Stimulated activated CD4-positive, alpha-beta T cell treated with anti-CD3 and anti-CD28 coated beads, Interleukin-15, amount 100 ng/mL, for 1 hour (primary cell): ENCODE data around the gene TSTD2.

Source experiments
- DNase-seq, 2 donors: peaks; one replicate each; pipeline ENCODE4 v3.0.0-alpha.2; 2020; ENCODE audit warnings: low read depth in 1 of 2, low spot score in 1 of 2

The TSTD2 gene

DNA sequence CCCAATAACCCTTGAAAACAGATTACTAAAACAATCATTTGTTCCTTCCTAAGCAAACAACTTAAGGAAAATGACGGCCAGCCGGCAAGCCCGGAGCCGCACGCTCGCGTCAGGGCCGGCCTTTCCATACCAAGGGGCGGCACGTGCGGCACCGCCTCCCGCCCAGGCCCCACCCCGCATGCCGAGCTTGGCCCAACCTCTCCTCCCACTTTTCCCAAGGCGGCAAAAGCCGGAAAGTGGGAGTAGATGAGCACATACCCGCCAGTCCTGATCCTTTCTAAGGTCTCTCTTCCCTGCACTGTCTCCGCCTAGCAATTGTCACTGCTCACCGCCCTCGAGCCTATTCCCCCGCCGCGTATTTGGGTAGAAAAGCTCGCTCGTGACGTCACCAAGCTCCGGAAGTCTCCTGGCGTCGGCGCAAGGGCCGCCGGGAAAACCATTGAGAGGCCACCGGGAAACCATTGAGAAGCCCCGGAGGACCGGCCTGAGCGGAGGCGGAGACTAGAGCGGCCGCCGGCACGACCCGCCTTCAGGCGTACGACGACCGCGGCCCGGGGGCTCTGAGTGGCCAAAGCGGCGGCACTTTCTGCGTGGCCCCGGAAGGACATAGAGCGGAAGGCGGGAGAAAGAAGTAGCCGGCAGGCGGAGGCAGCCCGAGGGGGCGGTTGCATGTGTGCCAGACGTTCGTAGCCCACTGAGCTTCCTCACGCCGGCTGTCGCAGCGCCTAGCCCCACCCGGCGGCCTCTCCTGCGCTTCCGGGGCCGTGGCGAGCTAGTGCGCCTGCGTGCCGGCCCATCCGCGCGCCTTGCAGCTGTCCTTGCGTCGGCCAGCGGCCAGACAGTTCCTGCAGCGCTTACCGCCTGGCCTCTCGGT, at the start of gene TSTD2, which contains the start of gene NCBP1:
TSS of gene TSTD2 (minus strand) at position 384 of the 874 bp plus-strand sequence. CDS start 5,806 bp downstream, outside the sequence.
TSS of gene NCBP1 (plus strand) at position 837 of the 874 bp plus-strand sequence. CDS start 61 bp downstream, outside the sequence.
- peak; percentile 89 to 90 for DNase-seq

GRCh38 chr9:97682242-97682641, 49.1 kb upstream of the TSTD2 start:
- DNase-seq = no peak

DNA sequence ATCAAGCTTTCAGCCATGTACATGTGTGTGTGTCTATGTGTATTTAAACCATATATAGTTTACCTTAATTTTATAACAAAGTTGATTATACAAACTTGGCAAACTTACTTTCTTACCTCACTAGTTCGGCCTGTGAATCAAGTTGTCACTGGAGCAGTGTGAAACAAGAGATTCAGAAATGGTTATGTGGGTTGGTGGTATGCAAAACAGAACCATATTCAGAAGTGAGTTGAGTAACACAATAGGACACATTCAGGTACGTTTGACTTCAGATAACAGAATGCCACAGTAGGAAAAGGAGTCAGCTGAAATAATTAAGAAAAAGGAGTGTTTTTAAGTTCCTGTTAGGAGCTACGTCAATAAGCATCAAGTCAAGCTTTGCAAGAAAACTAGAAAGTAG, 42.5 kb upstream of the TSTD2 start:
- no peak for DNase-seq

DNA sequence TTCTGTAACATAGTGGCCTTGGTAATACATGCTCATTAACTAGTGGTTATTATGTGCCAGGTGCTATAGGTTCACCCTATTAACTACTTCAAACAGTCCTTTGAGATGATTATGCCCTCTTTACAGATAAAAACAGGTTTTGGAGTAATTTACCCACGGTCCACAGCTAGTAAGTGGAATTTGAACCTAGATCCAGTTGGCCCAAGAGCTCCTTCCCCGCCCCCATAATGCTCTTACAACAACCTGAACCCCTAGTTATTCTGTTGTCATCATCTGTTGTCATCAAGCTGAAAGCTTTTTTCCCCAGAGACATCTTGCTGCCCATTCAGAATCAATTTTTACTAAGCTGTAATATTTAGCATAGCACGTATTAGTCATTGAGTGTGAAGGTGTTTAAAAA, 40.8 kb upstream of the TSTD2 start:
- no peak for DNase-seq

DNA sequence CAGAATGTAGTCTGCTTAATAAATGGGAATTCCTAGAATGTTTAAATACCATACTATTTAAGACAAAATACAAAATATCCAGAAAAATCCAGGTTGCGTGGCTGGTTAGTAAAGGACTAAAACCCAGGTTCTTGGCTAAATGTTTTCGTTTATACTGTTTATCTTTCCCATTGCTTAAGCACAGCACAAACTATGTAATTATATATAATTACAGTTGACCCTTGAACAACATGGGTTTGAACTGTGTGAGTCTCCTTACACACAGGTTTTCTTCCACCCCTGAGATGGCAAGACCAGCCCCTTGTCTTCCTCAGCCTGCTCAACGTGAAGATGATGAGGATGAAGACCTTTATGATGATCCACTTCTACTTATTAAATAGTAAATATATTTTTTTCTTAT, 39.2 kb upstream of the TSTD2 start:
- DNase-seq = no peak

DNA sequence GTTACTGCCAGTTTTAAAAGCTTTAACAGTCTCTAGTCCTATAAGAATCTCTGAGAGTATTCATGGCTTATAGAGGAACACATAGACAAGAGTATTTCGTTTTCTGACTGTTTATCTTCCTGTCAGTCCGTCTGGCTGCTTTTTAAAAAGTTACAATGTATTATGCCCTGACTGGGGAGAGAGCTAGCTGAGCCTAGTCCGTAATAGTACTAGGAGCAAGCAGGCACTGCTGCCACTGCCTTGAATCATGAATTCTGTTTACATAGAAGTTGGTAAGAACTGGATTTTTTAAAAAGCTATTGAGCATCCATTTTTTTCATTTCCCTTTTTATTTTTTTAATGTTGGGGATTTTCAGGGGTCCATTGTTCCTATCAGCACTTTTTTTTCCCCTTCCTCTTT, 37.4 kb upstream of the TSTD2 start:
- no peak for DNase-seq

DNA sequence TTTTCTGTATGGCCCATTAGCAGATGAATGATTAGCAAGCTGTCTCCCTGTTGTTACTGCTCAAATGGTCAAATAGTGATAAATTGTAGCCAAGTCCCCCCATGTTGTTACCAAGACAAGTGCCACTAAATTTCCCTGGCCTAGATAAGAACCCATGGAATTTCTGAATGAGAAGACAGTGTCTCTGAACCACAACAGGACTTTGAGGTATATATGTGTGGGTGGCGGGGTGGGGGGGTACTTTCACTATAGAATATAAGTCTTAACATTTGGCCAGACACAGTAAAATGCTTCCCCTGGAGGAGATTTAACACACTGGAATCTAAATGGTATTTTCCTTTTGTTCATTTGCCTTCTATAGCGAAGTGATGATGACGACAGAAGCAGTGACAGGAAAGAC, 35.3 kb upstream of the TSTD2 start:
- no peak for DNase-seq

DNA sequence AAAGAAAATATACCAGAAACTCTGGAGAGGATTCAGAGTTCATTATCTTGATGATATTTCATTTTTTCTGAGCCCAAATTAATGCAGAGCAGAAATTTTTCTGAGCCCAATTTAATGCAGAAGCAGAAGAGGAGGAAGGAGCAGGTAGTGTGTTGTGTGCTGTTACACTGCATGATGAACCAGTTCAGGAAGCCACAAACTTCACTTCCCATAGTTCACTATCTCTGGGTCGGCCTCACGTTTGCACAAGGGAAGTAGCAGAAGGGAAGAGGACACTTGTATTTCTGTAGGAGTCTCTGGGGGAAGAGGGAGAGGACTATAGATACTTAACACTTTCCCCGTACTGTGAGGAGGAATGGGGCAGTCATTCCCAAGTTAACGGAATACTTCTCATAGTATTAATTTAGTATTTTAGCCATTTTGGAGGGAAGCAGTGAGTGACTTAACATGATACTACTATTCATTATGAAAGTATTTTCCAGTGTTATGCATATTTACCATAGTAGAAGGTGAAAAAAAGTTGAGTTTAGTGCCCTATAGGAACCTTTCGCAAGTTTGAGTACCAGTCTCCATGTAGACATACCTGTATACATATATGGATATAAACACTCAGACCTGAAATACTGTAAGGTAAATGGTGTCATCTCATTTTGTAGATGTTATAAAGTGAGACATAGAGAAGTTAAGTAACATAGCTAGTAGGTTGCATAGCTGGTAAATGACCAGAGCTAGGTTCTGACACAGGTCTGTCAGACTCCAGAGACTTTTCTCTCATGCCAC, 33.9 kb upstream of the TSTD2 start:
- no peak for DNase-seq

DNA sequence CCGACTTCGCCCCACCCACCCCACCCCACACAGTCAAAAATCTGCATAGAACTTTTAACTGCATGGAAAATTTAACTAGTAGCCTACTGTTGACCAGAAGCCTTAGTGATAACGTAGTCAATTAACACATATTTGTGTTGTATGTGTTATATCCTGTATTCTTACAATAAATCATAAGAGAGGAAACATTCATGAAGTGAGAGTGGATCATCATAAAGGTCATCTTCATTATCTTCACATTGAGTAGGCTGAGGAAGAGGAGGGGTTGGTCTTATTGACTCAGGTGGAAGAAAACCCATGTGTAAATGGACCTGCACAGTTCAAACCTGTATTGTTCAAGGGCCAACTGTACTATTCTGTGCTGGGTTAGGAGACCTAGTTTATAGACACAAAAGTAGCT, 32.6 kb upstream of the TSTD2 start:
- no peak for DNase-seq

- no peak for DNase-seq
These were observed 27.7 kb upstream of the TSTD2 start for GRCh38 chr9:97660847-97661246.

GRCh38 chr9:97660340-97660739, 27.2 kb upstream of the TSTD2 start:
- no peak for DNase-seq

- DNase-seq = no peak
These were observed 26.6 kb upstream of the TSTD2 start for GRCh38 chr9:97659771-97660170.

DNA sequence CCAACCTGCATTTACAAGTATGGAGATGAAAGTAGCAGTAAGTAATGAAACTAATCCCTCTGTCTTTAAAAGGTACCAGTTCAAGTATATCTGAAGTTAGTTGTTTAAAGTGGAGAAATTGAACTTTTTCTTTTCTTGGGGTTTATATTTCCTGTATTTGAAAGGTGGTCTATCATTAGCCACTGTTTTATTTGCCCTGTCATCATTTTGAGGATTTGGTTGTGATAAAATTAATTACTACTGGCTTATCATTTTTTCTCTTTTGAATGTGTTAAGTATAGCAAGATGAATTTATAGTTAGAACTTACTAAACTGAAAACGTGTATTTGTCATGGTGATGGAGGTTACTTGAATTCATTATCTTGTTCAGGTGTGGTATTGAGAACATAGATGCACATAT, 25.5 kb upstream of the TSTD2 start:
- DNase-seq = no peak

GRCh38 chr9:97651646-97652045, 18.5 kb upstream of the TSTD2 start:
- no peak for DNase-seq

GRCh38 chr9:97647996-97648395, 14.8 kb upstream of the TSTD2 start:
- no peak for DNase-seq

GRCh38 chr9:97645720-97646119, 12.6 kb upstream of the TSTD2 start:
- DNase-seq = no peak

- DNase-seq = no peak
These were observed 7.2 kb upstream of the TSTD2 start for GRCh38 chr9:97640325-97640724.

- DNase-seq = no peak
These were observed 5.5 kb upstream of the TSTD2 start for GRCh38 chr9:97638666-97639065.

DNA sequence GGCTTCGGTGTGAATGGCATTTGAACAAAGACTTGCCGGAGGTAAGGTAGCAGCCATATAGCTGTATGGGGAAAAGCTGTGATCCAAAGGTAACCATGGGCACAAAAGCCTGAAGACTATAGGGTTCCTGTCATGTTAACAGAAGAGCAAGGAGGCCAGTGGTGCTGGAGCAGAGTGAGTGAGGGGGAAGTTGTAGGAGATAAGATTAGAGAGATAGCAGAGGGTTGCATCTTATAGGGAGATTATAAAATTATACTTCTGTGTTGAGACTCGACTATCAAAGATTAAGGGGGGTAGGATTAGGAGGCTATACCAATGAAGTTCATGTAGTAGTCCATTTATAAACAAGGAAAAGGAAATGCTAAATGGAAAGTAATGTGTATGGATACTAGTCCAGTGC, 3.7 kb upstream of the TSTD2 start:
- DNase-seq = no peak

GRCh38 chr9:97635026-97635425, 1.9 kb upstream of the TSTD2 start:
- no peak for DNase-seq

DNA sequence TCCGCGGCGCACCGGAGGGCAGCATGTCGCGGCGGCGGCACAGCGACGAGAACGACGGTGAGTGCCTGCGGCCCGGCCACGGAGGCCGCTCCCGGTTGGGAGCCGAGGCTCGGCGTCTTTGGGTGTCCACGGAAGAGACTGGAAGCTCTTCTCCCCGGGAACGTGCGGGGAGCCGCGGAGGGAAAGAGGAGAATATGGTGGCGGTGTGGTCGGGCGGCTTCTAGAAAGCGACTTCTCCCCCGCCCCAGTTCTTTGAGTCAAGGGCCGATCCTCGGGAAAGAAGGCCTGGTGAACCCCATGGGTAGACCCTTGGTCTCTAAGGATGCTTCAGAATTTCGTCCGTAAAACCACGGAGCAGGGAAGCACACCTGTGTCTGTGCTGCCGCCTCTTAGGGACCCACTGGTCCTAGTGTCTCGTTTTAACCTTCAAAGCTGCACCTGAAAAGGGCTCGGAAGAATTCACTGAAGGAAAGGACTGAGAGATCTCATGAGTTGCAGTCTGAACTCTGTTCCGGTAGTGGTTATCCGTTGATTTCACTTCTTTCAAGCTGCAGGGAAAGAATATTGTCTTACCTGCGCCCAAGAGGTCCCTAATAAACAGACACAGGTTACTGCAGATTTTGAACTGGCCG, 807 bp upstream of the TSTD2 start:
- DNase-seq = no peak
